ENCODE measurements around the gene MASP1. TPM values are rescaled to one million over a fixed set of nuclear protein-coding genes. Genes with fewer than 3 reads are reported as not detected.
"Not testable (repeated sequence)": the region's sequence is repeated elsewhere in the genome, so short reads cannot be mapped to it uniquely, and the experiment has no call there.

The MASP1 gene
- total RNA-seq, 4 donors from 2014 or later: 1.6 to 16.7 (median 2.4) TPM

DNA sequence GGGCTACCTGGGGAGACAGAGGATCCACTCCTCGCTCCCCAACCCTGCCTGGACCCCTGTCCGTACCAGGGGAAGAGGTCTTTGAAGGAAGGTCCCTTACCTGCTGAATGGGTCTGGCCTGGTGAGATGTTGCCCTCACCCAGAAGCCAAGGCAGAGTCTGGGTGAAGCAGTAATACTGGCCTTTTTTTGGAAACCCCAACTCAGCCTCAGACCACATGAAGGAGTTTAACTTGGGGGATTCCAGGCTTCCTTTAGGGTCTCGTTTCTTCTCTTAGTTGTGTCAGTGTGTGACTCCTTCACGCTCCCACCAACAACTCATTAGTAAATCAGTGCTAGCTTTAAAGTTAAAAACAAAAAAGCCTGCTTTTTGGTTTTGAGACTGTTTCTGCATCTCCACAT, 48.6 kb downstream of the MASP1 start:
- WGBS, 2 donors: 89 to 93% methylated on average over 4 of the region's 4 CpGs
- no peak overlapping the region for H3K4me3 ChIP-seq (ENCODE audit: low read depth, poor library complexity, severe bottlenecking)
- no peak for DNase-seq (ENCODE audit: low spot score in 2 of 2)
- intact Hi-C loops (cut with DNase I; ENCODE audit: low total_unique reads): no loop called here
- TF ChIP-seq, protein P1, sequence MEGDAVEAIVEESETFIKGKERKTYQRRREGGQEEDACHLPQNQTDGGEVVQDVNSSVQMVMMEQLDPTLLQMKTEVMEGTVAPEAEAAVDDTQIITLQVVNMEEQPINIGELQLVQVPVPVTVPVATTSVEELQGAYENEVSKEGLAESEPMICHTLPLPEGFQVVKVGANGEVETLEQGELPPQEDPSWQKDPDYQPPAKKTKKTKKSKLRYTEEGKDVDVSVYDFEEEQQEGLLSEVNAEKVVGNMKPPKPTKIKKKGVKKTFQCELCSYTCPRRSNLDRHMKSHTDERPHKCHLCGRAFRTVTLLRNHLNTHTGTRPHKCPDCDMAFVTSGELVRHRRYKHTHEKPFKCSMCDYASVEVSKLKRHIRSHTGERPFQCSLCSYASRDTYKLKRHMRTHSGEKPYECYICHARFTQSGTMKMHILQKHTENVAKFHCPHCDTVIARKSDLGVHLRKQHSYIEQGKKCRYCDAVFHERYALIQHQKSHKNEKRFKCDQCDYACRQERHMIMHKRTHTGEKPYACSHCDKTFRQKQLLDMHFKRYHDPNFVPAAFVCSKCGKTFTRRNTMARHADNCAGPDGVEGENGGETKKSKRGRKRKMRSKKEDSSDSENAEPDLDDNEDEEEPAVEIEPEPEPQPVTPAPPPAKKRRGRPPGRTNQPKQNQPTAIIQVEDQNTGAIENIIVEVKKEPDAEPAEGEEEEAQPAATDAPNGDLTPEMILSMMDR (IDR thresholded peaks at IDR 0.05): no peak
- TF ChIP-seq POLR2A (IDR thresholded peaks at IDR 0.05): no peak

DNA sequence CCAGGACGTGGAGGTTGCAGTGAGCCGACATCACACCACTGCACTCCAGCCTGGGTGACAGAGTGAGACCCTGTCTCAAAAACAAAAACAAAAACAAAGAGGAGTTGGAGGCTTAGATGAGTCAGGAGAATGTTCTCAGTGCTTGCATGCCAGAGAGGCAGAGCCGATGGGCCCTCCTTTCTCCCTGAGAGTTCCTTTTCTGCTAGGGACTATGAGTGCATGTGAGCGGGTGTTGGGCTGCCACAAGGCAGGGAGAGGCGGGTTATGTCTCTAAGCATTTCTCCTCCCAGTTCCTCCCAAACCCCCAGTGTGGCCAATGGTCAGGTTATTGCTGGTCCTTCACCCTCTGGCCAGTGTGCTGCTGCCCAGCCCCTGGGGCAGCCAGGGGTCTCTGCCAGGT, 49.1 kb downstream of the MASP1 start:
- WGBS, 2 donors: 84 to 87% methylated on average over 5 of the region's 5 CpGs
- TF ChIP-seq POLR2A (IDR thresholded peaks at IDR 0.05): no peak
- TF ChIP-seq, protein P1 (IDR thresholded peaks at IDR 0.05): no peak

DNA sequence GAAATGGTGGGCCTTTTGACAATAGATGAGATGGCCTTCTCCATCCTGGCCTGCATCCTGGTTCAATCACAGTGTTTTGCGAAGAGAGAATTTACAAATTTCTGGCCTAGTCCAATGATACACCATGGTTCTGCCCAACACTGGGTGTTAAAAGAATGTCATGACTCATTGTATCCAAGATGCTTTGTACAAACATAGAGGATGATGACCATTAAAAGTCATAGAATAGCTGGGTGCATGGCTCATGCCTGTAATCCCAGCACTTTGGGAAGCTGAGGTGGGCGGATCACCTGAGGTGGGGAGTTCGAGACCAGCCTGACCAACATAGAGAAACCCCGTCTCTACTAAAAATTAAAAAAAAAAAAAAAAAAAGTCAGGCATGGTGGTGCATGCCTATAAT, 52.7 kb downstream of the MASP1 start:
- H3K4me3 ChIP-seq (ENCODE audit: low read depth, poor library complexity, severe bottlenecking); intact Hi-C loops (cut with DNase I; ENCODE audit: low total_unique reads): not testable (repeated sequence)
- WGBS, 2 donors: 89 to 92% methylated on average over 4 of the region's 4 CpGs

More for the DNA sequence above, 49.1 kb downstream of the MASP1 start:
- DNase-seq (ENCODE audit: low spot score in 2 of 2): no peak
- intact Hi-C loops (cut with DNase I; ENCODE audit: low total_unique reads): no loop called here
- H3K4me3 ChIP-seq (ENCODE audit: low read depth, poor library complexity, severe bottlenecking): no peak overlapping the region

DNA sequence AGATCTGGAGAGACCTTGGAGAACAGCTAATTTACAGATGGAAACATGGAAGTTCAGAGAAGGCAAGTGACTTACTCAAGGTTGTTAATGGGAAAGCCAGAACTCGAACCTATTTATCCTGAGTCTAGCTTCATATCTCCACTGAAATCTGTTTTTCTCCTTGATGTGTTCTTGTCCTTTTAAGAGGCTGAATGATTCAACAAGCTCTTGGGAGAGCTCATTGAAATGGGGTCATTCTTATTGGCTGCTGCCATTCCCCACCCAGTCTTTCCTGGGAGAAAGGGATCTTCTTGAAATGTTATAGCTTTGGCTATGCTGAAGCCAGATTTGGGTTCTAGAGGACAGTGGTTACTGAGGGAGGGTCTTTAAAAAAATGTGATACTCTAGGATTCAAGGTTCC, 53.3 kb downstream of the MASP1 start:
- H3K4me3 ChIP-seq (ENCODE audit: low read depth, poor library complexity, severe bottlenecking): no peak overlapping the region
- TF ChIP-seq, protein P1 (IDR thresholded peaks at IDR 0.05): no peak
- TF ChIP-seq POLR2A (IDR thresholded peaks at IDR 0.05): no peak
- intact Hi-C loops (cut with DNase I; ENCODE audit: low total_unique reads): no loop called here
- 74 to 94% methylated on average over 1 of the region's 1 CpG for WGBS, 2 donors
- DNase-seq (ENCODE audit: low spot score in 2 of 2): no peak

More for the DNA sequence above, 52.7 kb downstream of the MASP1 start:
- DNase-seq (ENCODE audit: low spot score in 2 of 2): not testable (repeated sequence)

DNA sequence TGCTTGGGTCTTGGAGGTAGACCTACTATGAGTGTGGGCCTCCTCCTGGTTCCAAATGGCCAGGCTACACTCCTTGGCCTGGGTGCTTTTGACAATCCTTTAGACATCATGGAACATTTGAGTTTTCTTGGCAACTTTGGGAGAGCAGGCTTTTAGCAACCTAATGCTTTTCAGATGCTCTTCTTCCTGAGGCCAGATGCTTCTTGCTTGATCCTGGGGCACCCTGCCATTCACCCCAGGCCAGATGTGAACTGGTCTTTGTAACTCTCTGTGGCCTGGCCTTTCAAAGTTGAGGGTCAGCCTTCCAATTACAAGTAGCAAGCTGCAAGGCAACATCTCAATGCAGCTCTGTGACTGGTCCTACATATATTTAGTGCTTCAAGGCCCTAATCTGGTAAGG, 53.8 kb downstream of the MASP1 start:
- intact Hi-C loops (cut with DNase I; ENCODE audit: low total_unique reads): no loop called here
- no peak for TF ChIP-seq POLR2A (IDR thresholded peaks at IDR 0.05)
- TF ChIP-seq, protein P1 (IDR thresholded peaks at IDR 0.05): no peak
- H3K4me3 ChIP-seq (ENCODE audit: low read depth, poor library complexity, severe bottlenecking): no peak overlapping the region
- no peak for DNase-seq (ENCODE audit: low spot score in 2 of 2)

DNA sequence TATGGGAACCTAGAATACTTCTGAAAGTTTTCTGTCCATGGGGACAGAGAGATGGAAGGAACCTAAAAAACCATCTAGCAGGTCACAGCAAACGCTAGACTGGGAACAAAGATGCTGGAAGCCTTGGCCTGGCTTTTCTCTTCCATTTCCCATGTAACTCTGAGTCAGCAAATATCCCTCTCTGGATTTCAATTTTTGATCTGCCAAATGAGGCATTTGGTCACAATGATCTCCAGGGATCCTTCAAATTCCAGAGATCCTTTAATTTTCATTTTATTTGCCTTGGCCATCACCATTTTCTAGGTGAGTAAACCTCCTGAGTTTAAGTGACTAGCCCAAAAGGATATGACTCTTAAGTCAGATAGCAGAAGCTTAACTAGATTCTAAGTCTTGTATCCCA, 54.6 kb downstream of the MASP1 start:
- TF ChIP-seq, protein P1 (IDR thresholded peaks at IDR 0.05): no peak
- no peak for TF ChIP-seq POLR2A (IDR thresholded peaks at IDR 0.05)
- intact Hi-C loops (cut with DNase I; ENCODE audit: low total_unique reads): no loop called here
- no peak overlapping the region for H3K4me3 ChIP-seq (ENCODE audit: low read depth, poor library complexity, severe bottlenecking)
- 77 to 79% methylated on average over 1 of the region's 1 CpG for WGBS, 2 donors
- no peak for DNase-seq (ENCODE audit: low spot score in 2 of 2)

Measured in lower leg skin (tissue), 4 donors.